ENCODE data around the gene EEFSEC. TPM values are rescaled to one million over a fixed set of nuclear protein-coding genes. Genes with fewer than 3 reads are reported as not detected.

Gene EEFSEC
- total RNA-seq, 2 experiments from 2014 or later = 17.7 to 25.3 TPM

DNA sequence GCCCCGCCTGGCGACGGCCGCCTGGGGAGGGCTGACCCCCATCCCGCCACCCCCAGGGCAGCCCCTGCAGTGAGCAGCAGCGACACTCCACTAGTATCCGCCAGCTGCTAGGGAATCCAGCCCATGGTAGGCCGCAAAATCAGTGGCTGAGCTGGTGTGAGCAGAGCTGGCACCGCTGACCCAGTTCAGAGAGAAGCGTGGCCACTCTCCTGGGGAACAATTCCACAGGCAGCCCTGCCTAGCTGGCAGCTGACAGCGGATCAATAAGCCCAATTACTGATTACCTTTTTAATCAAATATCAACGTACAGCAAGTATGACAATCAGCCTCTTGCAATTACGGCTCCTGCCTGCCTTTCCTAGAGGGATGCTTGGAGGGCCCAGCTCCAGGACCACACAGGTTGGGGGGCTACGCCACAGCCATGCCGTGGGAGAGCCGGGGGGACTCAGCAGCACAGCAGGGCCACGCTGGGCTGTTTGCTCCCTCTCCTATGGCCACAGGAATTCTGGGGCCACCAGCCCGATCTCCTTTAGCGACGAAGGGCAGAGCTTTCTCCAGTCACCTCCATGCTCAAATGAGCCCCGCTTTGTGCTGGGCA is 299.5 kb downstream of the EEFSEC start:
- H3K79me2 ChIP-seq (ENCODE audit: insufficient read depth, low read depth, low read length) = no peaks in the 10 kb centered on the region
- BruUV-seq (replicated peaks) = no TSS peak
- H3K4me1 ChIP-seq (ENCODE audit: insufficient read depth, low read length, poor library complexity, severe bottlenecking) = peaks cover 9% of the 10 kb centered on the region
- ChIA-PET CTCF (ENCODE audit: unreplicated experiment) (no interaction called here), POLR2A (no interaction called here)
- no peak overlapping the region for H3K27ac ChIP-seq (ENCODE audit: low read depth, low read length, poor library complexity, severe bottlenecking)
- no peak overlapping the region for H3K4me2 ChIP-seq (ENCODE audit: low read length)
- H2AFZ ChIP-seq (ENCODE audit: low read length) = no peak overlapping the region
- no peaks in the 10 kb centered on the region for H3K9me2 ChIP-seq (ENCODE audit: insufficient read depth, low read length)
- no peak for DNase-seq (ENCODE audit: low spot score)
- H3K36me3 ChIP-seq (ENCODE audit: insufficient read depth, low read length) = no peaks in the 10 kb centered on the region
- no peaks in the 10 kb centered on the region for H4K20me1 ChIP-seq (ENCODE audit: insufficient read depth, low read length)
- TF ChIP-seq, protein P1, sequence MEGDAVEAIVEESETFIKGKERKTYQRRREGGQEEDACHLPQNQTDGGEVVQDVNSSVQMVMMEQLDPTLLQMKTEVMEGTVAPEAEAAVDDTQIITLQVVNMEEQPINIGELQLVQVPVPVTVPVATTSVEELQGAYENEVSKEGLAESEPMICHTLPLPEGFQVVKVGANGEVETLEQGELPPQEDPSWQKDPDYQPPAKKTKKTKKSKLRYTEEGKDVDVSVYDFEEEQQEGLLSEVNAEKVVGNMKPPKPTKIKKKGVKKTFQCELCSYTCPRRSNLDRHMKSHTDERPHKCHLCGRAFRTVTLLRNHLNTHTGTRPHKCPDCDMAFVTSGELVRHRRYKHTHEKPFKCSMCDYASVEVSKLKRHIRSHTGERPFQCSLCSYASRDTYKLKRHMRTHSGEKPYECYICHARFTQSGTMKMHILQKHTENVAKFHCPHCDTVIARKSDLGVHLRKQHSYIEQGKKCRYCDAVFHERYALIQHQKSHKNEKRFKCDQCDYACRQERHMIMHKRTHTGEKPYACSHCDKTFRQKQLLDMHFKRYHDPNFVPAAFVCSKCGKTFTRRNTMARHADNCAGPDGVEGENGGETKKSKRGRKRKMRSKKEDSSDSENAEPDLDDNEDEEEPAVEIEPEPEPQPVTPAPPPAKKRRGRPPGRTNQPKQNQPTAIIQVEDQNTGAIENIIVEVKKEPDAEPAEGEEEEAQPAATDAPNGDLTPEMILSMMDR (conservative IDR thresholded peaks at IDR 0.05; ENCODE audit: low read length) = no peak
- TF ChIP-seq EZH2phosphoT487 (IDR thresholded peaks at IDR 0.05; ENCODE audit: borderline replicate concordance, low read depth, low read length) = no peak
- H3K4me3 ChIP-seq (ENCODE audit: low read depth, low read length, poor library complexity, severe bottlenecking) = no peak overlapping the region
- intact Hi-C loops (cut with micrococcal nuclease; ENCODE audit: unreplicated experiment) = no loop called here
- no peaks in the 10 kb centered on the region for H3K9me3 ChIP-seq (ENCODE audit: low read length)

DNA sequence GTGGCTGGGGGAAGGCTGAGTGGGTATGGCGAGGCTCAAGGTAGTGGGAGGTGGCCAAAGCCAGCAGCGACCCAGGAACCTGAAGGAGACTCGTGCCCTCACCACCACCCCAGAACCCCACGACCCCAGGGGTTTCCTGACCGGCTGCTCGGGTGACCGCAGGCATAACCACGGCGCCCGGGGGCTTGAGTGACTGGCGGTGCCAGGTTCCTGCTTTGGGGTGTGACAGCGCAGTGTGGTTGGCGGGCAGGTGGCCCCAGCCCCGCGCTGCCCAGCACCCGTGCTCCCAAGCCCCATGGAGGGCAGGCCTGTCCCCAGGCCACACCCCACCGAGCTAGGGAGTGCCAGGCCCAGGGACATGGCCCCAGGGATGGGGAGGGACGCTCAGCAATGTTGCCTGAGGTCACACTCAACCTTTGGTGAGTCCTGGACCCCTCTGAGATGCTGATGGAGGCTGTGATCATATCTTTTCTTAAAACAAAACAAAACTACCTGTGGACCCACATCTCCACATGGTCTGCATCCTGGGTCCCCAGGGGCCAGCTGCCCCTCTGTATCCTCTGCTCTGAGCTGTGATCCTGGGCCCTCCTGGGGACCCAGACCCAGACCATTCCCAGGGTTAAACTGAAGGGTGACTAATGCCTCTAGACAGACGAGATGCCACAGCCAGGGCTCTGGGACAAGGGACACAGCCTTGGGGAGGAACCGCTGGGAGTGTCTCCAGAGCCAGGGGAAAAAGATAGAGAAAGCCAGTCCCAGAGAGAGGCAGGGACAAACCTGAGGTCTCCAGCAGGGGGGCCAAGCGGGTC is 300.4 kb downstream of the EEFSEC start:
- Histone ChIP-seq H3K27ac (ENCODE audit: low read depth, low read length, poor library complexity, severe bottlenecking) (no peak overlapping the region), H2AFZ (ENCODE audit: low read length) (no peak overlapping the region), H3K4me1 (ENCODE audit: insufficient read depth, low read length, poor library complexity, severe bottlenecking) (peaks cover 2% of the 10 kb centered on the region), H3K4me2 (ENCODE audit: low read length) (no peak overlapping the region), H3K36me3 (ENCODE audit: insufficient read depth, low read length) (no peaks in the 10 kb centered on the region), H3K9me2 (ENCODE audit: insufficient read depth, low read length) (no peaks in the 10 kb centered on the region), H3K9me3 (ENCODE audit: low read length) (no peaks in the 10 kb centered on the region), H4K20me1 (ENCODE audit: insufficient read depth, low read length) (no peaks in the 10 kb centered on the region), H3K79me2 (ENCODE audit: insufficient read depth, low read depth, low read length) (no peaks in the 10 kb centered on the region), H3K4me3 (ENCODE audit: low read depth, low read length, poor library complexity, severe bottlenecking) (no peak overlapping the region)
- no peak for TF ChIP-seq EZH2phosphoT487 (IDR thresholded peaks at IDR 0.05; ENCODE audit: borderline replicate concordance, low read depth, low read length)
- TF ChIP-seq, protein P1 (conservative IDR thresholded peaks at IDR 0.05; ENCODE audit: low read length) = no peak
- intact Hi-C loops (cut with micrococcal nuclease; ENCODE audit: unreplicated experiment) = no loop called here
- BruUV-seq (replicated peaks) = no TSS peak
- POLR2A ChIA-PET = no interaction called here
- no peak for DNase-seq (ENCODE audit: low spot score)
- CTCF ChIA-PET (ENCODE audit: unreplicated experiment) = no interaction called here

DNA sequence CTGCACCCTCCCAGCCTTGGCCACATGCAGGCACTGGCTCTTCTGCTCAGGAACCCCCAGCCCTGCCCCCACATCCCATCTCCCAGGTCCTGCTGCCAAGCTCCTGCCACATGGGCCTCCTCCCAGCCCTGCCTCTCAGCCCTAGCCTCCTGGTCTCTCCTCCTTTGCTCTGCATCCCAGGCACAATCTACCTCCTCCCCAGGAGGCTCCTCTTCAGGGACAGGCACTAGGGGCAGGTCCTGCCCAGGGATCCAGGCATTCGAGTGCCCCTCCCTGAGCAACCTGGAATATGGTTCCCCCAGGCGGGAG is 301.0 kb downstream of the EEFSEC start:
- H3K36me3 ChIP-seq (ENCODE audit: insufficient read depth, low read length) = no peaks in the 10 kb centered on the region
- CTCF ChIA-PET (ENCODE audit: unreplicated experiment) = no interaction called here
- no peaks in the 10 kb centered on the region for H4K20me1 ChIP-seq (ENCODE audit: insufficient read depth, low read length)
- H3K79me2 ChIP-seq (ENCODE audit: insufficient read depth, low read depth, low read length) = no peaks in the 10 kb centered on the region
- no peak overlapping the region for H3K4me3 ChIP-seq (ENCODE audit: low read depth, low read length, poor library complexity, severe bottlenecking)
- H3K4me2 ChIP-seq (ENCODE audit: low read length) = no peak overlapping the region
- POLR2A ChIA-PET = no interaction called here
- no peak overlapping the region for H2AFZ ChIP-seq (ENCODE audit: low read length)
- DNase-seq (ENCODE audit: low spot score) = no peak
- H3K9me2 ChIP-seq (ENCODE audit: insufficient read depth, low read length) = no peaks in the 10 kb centered on the region
- no peak for TF ChIP-seq EZH2phosphoT487 (IDR thresholded peaks at IDR 0.05; ENCODE audit: borderline replicate concordance, low read depth, low read length)
- TF ChIP-seq, protein P1 (conservative IDR thresholded peaks at IDR 0.05; ENCODE audit: low read length) = no peak
- H3K4me1 ChIP-seq (ENCODE audit: insufficient read depth, low read length, poor library complexity, severe bottlenecking) = no peaks in the 10 kb centered on the region
- no peak overlapping the region for H3K27ac ChIP-seq (ENCODE audit: low read depth, low read length, poor library complexity, severe bottlenecking)
- intact Hi-C loops (cut with micrococcal nuclease; ENCODE audit: unreplicated experiment) = no loop called here
- H3K9me3 ChIP-seq (ENCODE audit: low read length) = no peaks in the 10 kb centered on the region
- no TSS peak for BruUV-seq (replicated peaks)

All from OCI-LY7 (cell line).